Peyer's patch (tissue), 4 donors: Measurements from ENCODE around the gene MAP3K19. TPM values are rescaled to one million over a fixed set of nuclear protein-coding genes. Genes with fewer than 3 reads are reported as not detected.

ENCODE experiments used
- DNase-seq, 3 donors: peaks; one replicate each; pipeline ENCODE4 v3.0.0-alpha.2; 2017 to 2019
- H3K27ac ChIP-seq, 4 donors: fragments of 200-600 bp; sonication (generic); one replicate each; pipeline ENCODE4 v1.5.1; 2016 to 2019
- H3K27me3 ChIP-seq, 2 donors: fragments of 200-600 bp; sonication (generic); one replicate each; pipeline ENCODE4 v1.5.1; 2019
- H3K36me3 ChIP-seq, 3 donors: fragments of 200-600 bp; sonication (generic); one replicate each; pipeline ENCODE4 v1.5.1; 2016 to 2019
- H3K4me1 ChIP-seq, 4 donors: fragments of 200-600 bp; sonication (generic); one replicate each; pipeline ENCODE4 v1.5.1; 2016 to 2019
- H3K4me3 ChIP-seq, 4 donors: fragments of 200-600 bp; sonication (generic); 1 replicate in 3 of 4; 2 replicates in 1 of 4; pipeline ENCODE4 v1.5.1; 2016 to 2019; ENCODE audit warnings: mild to moderate bottlenecking in 1 of 4
- H3K9me3 ChIP-seq, 4 donors: fragments of 200-600 bp; sonication (generic); one replicate each; pipeline ENCODE4 v1.5.1; 2016 to 2019; ENCODE audit warnings: mild to moderate bottlenecking in 1 of 4
- POLR2A ChIP-seq, 2 donors: fragments of 450-650 bp; IDR thresholded peaks; one replicate each; pipeline ENCODE4 v1.5.1; 2017; ENCODE audit warnings: antibody characterized with exemption in 2 of 2, mild to moderate bottlenecking in 2 of 2, moderate library complexity in 2 of 2
- total RNA-seq, 4 donors: library from RNA; depleted of rRNA; stranded (reverse); fragments of >200 nt; gene quantifications; one replicate each; pipeline ENCODE4 v1.1.0, GENCODE V29; 2016
- TF ChIP-seq, protein P1 (sequence below), 6 experiments: fragments of 450-650 bp in 4 of 6; fragments of 200-600 bp in 2 of 6; sonication (generic) in 1 of 6; IDR thresholded peaks; one replicate each; pipeline ENCODE4 v1.5.1; 2017 to 2019; ENCODE audit warnings: antibody characterized with exemption in 6 of 6, mild to moderate bottlenecking in 3 of 6, moderate library complexity in 1 of 6

The MAP3K19 gene
- total RNA-seq, 4 donors from 2014 or later = not detected

GRCh38 chr2:135021618-135022017, 25.6 kb downstream of the MAP3K19 start:
- TF ChIP-seq, protein P1, sequence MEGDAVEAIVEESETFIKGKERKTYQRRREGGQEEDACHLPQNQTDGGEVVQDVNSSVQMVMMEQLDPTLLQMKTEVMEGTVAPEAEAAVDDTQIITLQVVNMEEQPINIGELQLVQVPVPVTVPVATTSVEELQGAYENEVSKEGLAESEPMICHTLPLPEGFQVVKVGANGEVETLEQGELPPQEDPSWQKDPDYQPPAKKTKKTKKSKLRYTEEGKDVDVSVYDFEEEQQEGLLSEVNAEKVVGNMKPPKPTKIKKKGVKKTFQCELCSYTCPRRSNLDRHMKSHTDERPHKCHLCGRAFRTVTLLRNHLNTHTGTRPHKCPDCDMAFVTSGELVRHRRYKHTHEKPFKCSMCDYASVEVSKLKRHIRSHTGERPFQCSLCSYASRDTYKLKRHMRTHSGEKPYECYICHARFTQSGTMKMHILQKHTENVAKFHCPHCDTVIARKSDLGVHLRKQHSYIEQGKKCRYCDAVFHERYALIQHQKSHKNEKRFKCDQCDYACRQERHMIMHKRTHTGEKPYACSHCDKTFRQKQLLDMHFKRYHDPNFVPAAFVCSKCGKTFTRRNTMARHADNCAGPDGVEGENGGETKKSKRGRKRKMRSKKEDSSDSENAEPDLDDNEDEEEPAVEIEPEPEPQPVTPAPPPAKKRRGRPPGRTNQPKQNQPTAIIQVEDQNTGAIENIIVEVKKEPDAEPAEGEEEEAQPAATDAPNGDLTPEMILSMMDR (IDR thresholded peaks at IDR 0.05) = no peak
- no peak for TF ChIP-seq POLR2A (IDR thresholded peaks at IDR 0.05)
- no peaks in the 10 kb centered on the region for H3K27me3 ChIP-seq
- DNase-seq = no peak

GRCh38 chr2:135011633-135012032, 35.6 kb downstream of the MAP3K19 start:
- no peaks in the 10 kb centered on the region for H3K27me3 ChIP-seq

More at GRCh38 chr2:135021618-135022017, 25.6 kb downstream of the MAP3K19 start:
- H3K36me3 ChIP-seq = no peaks in the 10 kb centered on the region
- H3K4me3 ChIP-seq = no peak overlapping the region
- H3K4me1 ChIP-seq = no peaks in the 10 kb centered on the region
- no peak overlapping the region for H3K27ac ChIP-seq
- no peaks in the 10 kb centered on the region for H3K9me3 ChIP-seq

DNA sequence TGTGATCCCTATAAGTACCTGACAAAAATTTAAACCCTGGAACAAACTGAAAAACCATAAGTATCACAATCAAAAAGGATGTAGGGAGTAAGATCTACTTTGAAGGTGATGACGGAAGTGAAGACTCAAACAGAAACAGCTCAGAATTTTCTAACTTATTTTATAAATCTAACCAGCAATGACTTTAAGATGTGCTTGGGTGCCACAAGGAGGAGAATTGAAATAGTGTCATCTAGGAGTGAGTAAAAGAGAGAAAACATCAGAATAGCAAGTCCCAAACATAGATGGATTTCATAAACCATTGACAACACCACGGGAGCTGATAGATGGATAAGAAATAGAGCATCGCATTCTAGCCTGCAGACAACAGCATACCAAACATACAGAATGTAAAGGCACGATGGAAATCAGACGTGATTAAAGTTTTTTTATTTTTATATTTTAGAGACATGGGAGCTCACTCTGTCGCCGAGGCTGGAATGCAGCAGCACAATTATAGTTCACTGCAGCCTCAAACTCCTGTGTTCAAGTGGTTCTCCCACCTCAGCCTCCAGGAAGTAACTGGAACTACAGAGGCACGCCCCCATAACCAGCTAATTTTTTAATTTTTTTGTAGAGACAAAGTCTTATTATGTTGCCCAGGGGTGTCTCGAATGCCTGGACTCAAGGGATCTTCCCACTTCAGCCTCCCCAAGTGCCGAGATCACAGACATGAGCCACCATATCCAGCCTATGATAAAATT, 36.9 kb downstream of the MAP3K19 start:
- H3K4me3 ChIP-seq = no peak overlapping the region
- no peaks in the 10 kb centered on the region for H3K9me3 ChIP-seq
- no peak for DNase-seq
- H3K27ac ChIP-seq = no peak overlapping the region
- TF ChIP-seq, protein P1 (IDR thresholded peaks at IDR 0.05) = no peak
- no peak for TF ChIP-seq POLR2A (IDR thresholded peaks at IDR 0.05)
- H3K4me1 ChIP-seq = no peaks in the 10 kb centered on the region
- no peaks in the 10 kb centered on the region for H3K27me3 ChIP-seq
- no peaks in the 10 kb centered on the region for H3K36me3 ChIP-seq

More at GRCh38 chr2:135011633-135012032, 35.6 kb downstream of the MAP3K19 start:
- no peaks in the 10 kb centered on the region for H3K9me3 ChIP-seq
- no peaks in the 10 kb centered on the region for H3K4me1 ChIP-seq
- no peaks in the 10 kb centered on the region for H3K36me3 ChIP-seq
- no peak for TF ChIP-seq POLR2A (IDR thresholded peaks at IDR 0.05)
- TF ChIP-seq, protein P1 (IDR thresholded peaks at IDR 0.05) = no peak
- no peak overlapping the region for H3K4me3 ChIP-seq
- no peak overlapping the region for H3K27ac ChIP-seq
- no peak for DNase-seq

- Histone ChIP-seq H3K4me3 (no peak overlapping the region), H3K27ac (no peak overlapping the region), H3K36me3 (no peaks in the 10 kb centered on the region), H3K27me3 (no peaks in the 10 kb centered on the region), H3K9me3 (no peaks in the 10 kb centered on the region), H3K4me1 (no peaks in the 10 kb centered on the region)
- no peak for TF ChIP-seq POLR2A (IDR thresholded peaks at IDR 0.05)
- TF ChIP-seq, protein P1 (IDR thresholded peaks at IDR 0.05) = no peak
- DNase-seq = no peak
Observed at GRCh38 chr2:135009339-135009738, 37.9 kb downstream of the MAP3K19 start.

DNA sequence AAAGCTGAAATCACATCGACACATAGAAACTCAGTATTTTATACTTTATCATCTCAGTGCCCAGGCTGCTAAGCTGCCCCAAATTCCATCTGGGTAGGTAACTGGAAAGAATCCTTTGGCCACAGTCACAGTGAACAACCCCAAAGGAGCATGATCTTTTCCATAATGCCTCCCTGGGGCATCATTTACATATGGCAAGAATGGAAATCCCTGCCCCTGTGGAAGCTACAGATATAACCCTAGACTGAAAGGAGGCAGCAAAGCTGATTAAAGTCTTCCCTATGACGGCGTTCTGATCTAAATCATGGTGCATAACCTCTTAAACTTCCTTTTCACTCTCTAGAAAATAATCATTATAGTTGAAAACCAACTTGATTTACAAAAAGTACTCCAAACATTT, 41.5 kb downstream of the MAP3K19 start:
- no peak for DNase-seq
- no peak for TF ChIP-seq POLR2A (IDR thresholded peaks at IDR 0.05)
- TF ChIP-seq, protein P1 (IDR thresholded peaks at IDR 0.05) = no peak
- Histone ChIP-seq H3K9me3 (no peaks in the 10 kb centered on the region), H3K36me3 (no peaks in the 10 kb centered on the region), H3K4me1 (no peaks in the 10 kb centered on the region), H3K27ac (no peak overlapping the region), H3K4me3 (no peak overlapping the region), H3K27me3 (no peaks in the 10 kb centered on the region)
